Measurements from ENCODE around the gene DDIT4.

- no peak for TF ChIP-seq RNF2 (IDR thresholded peaks at IDR 0.05)
- TF ChIP-seq CBFB (CRISPR knock-in tag; IDR thresholded peaks at IDR 0.05), result no peak
Measured at GRCh38 chr10:72240371-72240770, 33.4 kb upstream of the DDIT4 start.
